Fibroblast of skin of abdomen (primary cell): ENCODE results near the gene OR4C12. TPM values are rescaled to one million over a fixed set of nuclear protein-coding genes. Genes with fewer than 3 reads are reported as not detected.
A peak's percentile ranks its signal among the peaks of the same experiment; 100 is the strongest.
"Not testable (repeated sequence)": the region's sequence is repeated elsewhere in the genome, so short reads cannot be mapped to it uniquely, and the experiment has no call there.

Experiments used
- DNase-seq: peaks from one replicate; pipeline ENCODE4 v3.0.0-alpha.2; 2013
- polyA plus RNA-seq, 2 experiments: library from polyadenylated mRNA; unstranded; fragments of 120-200 nt; gene quantifications; one replicate each; pipeline ENCODE4 v1.2.1, GENCODE V29; 2013; ENCODE audit not compliant: insufficient read length in 2 of 2

Gene OR4C12
- polyA plus RNA-seq (2013, experiment 1 of 2; ENCODE audit: insufficient read length) = not detected
- polyA plus RNA-seq (2013, experiment 2 of 2; ENCODE audit: insufficient read length) = not detected

- not testable (repeated sequence) for DNase-seq
Measured at GRCh38 chr11:49982435-49982834, at the start of gene OR4C12. Gene OR4C12, minus strand, starts transcription at chr11:49982535. Its CDS starts 34 bp downstream, at chr11:49982501.

DNA sequence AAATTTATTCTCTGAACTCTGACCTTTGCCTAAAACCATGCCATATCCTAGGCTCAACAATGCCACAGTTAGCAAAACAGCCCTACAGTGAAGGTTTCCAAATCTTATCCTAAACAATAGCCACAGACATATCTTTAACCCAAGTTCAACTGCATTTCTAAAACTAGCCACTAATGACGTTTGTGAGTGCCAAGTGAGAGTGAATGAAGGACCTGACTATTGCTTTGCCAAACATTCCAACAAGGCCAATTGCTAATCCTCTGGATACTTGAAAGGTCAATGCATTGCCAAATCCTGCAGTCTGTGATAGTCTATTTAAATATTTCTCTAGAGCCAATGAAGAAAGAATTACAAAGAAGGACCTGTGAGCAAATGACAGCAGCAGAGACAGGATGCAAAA is 47.9 kb upstream of the OR4C12 start:
- DNase-seq = no peak

GRCh38 chr11:49995565-49995964 is 13.2 kb upstream of the OR4C12 start:
- peak; percentile 1 for DNase-seq

DNA sequence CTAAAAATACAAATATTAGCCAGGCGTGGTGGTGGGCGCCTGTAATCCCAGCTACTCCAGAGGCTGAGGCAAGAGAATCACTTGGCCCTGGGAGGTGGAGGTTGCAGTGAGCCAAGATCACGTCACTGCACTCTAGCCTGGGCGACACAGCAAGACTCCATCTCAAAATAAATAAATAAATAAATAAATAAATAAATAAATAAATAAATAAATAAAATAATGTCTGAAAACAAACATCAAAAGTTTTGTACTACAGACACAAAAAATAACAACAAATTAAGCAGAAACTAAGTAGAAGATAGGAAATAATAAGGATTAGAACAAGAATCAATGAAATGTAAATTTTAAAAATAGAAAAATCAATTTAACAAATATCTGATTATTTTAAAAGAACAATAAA is 8.9 kb downstream of the OR4C12 start:
- DNase-seq = not testable (repeated sequence)

- no peak for DNase-seq
Measured at GRCh38 chr11:49952091-49952490, 30.2 kb downstream of the OR4C12 start, which contains the start of gene OR4C13. Gene OR4C13, plus strand, starts transcription at chr11:49952391. Its CDS starts 32 bp downstream, at chr11:49952423.

- DNase-seq = not testable (repeated sequence)
Measured at GRCh38 chr11:49948701-49949100, 33.6 kb downstream of the OR4C12 start.
